NB4 (cell line): ENCODE measurements around the gene PIR.

ENCODE experiments used
- DNase-seq: peaks from one replicate; pipeline ENCODE4 v3.0.0; 2010; ENCODE audit warnings: low read depth
- H3K4me3 ChIP-seq: one replicate; pipeline ENCODE4 v1.5.1; 2011; ENCODE audit warnings: mild to moderate bottlenecking, low read depth, low read length, moderate library complexity
- CTCF ChIP-seq: IDR thresholded peaks from one replicate; pipeline ENCODE4 v1.5.1; 2012; ENCODE audit warnings: low read depth, low read length
- MYC ChIP-seq: IDR thresholded peaks from 2 replicates; pipeline ENCODE4 v1.6.1; 2011; ENCODE audit warnings: low read depth, low read length
- POLR2A ChIP-seq: IDR thresholded peaks from 2 replicates; pipeline ENCODE4 v1.6.1; 2011; ENCODE audit warnings: mild to moderate bottlenecking; ENCODE audit not compliant: insufficient read length; ENCODE audit errors: extremely low read depth
- TF ChIP-seq, protein P1 (sequence below): IDR thresholded peaks from 2 replicates; pipeline ENCODE4 v1.6.1; 2011; ENCODE audit warnings: low read depth, low read length

PIR gene

GRCh38 chrX:15505101-15505500, 12.0 kb upstream of the PIR start:
- TF ChIP-seq MYC (no peak), POLR2A (no peak), CTCF (no peak)
- TF ChIP-seq, protein P1, sequence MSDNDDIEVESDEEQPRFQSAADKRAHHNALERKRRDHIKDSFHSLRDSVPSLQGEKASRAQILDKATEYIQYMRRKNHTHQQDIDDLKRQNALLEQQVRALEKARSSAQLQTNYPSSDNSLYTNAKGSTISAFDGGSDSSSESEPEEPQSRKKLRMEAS, result no peak
- no peak for DNase-seq
- H3K4me3 ChIP-seq, result no peak overlapping the region

DNA sequence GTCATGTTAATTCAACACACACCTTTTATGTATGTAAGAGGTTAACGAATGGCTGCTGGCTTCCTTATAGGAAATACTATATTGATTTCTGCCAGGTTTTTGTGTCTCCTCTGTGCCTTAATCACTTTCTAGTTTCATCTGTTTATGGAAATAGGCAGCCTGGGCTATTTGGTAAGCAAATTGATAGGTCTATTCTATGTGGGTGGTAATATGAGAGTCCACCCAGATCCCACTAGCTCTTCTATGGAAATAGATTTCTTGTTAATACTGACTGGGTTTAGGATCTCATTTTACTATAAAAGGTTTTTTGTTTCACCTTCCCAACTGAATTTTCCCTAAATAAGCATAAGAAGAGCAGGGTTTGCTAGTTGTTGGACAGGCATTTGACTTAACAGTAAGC, 11.5 kb upstream of the PIR start:
- H3K4me3 ChIP-seq, result no peak overlapping the region
- no peak for TF ChIP-seq POLR2A
- TF ChIP-seq MYC, result no peak
- TF ChIP-seq, protein P1, result no peak
- TF ChIP-seq CTCF, result no peak
- DNase-seq, result no peak

DNA sequence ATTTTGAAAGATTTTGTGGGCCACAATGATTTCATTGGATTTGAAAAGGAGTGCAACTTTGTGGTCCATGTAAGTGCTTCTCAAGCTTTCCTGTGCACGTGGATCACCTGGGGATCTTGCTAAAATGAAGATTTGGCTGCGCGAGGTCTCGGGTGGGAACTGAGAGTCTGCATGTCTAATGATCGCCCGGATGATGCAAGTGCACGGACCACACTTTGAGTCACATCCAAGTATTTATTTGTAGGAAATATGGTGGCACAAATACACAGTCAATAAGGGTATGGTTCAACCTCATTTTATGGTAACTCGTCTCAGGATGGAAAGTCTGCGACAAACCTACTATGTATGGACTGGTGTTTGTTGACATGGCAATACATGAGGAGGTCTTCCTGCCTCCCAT, 8.4 kb upstream of the PIR start:
- TF ChIP-seq MYC (no peak), POLR2A (no peak), CTCF (no peak)
- TF ChIP-seq, protein P1, result no peak
- H3K4me3 ChIP-seq, result no peak overlapping the region
- no peak for DNase-seq

- TF ChIP-seq, protein P1, result no peak
- TF ChIP-seq CTCF (no peak), MYC (no peak), POLR2A (no peak)
- peak within 1 kb of the TSS; percentile 34 for H3K4me3 ChIP-seq
- DNase-seq, result peak; percentile 59
These were observed 7.4 kb upstream of the PIR start, which contains the start of gene BMX for GRCh38 chrX:15500497-15500966. Gene BMX, plus strand, starts transcription at chrX:15500807. Its CDS starts 7,547 bp downstream, at chrX:15508354.

DNA sequence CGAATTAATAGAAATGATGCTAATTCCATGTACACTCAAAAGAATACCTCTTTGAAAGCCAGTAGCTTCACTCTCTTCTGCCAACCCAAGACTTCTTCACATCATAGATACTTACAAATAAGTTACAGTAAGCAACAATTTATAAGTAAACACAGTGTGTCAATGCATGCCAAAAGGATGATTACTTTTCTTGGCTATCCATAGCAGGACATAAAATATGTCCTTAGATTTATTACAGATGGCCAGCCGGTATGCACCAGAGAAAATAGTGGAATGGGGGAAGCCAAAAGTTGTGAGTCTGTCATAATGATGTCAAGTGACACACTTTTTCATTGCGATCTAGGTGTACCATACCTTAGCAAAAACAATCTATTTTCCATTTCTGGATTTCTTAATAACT, 6.8 kb upstream of the PIR start:
- TF ChIP-seq POLR2A (no peak), CTCF (no peak), MYC (no peak)
- TF ChIP-seq, protein P1, result no peak
- DNase-seq, result no peak
- H3K4me3 ChIP-seq, result no peak overlapping the region

GRCh38 chrX:15498741-15499140, 5.6 kb upstream of the PIR start:
- TF ChIP-seq MYC (no peak), CTCF (no peak), POLR2A (no peak)
- TF ChIP-seq, protein P1, result no peak
- no peak overlapping the region for H3K4me3 ChIP-seq
- no peak for DNase-seq
